GM12878 (cell line): ENCODE data around the gene CACNA1E. TPM values are rescaled to one million over a fixed set of nuclear protein-coding genes. Genes with fewer than 3 reads are reported as not detected.

Experiments
- ATAC-seq: fragments of 200-7000 bp; cut with Tn5 transposase; 3 replicates; pipeline ENCODE4 v1.9.1; 2020; ENCODE audit warnings: mild to moderate bottlenecking, moderate library complexity
- BruUV-seq: library from RNA; stranded (reverse); fragments of 400-500 nt; replicated peaks from 2 replicates; lab custom pipeline; 2021; lab: Mats Ljungman, UMichigan
- CTCF ChIA-PET: fragments of 300-600 bp; sonication (Branson Sonifier 250); formaldehyde crosslinking; extraction: SDS; loops from one replicate; lab custom pipeline; 2021; ENCODE audit warnings: inconsistent platforms; lab: Yijun Ruan, JAX
- POLR2A ChIA-PET: fragments of 350-600 bp; formaldehyde crosslinking; extraction: SDS; loops from one replicate; lab custom pipeline; 2021; ENCODE audit warnings: inconsistent platforms; lab: Charles Lee
- RAD21 ChIA-PET: fragments of 300-600 bp; sonication (Branson Sonifier 250); formaldehyde crosslinking; loops from one replicate; lab custom pipeline; 2023; ENCODE audit warnings: antibody characterized with exemption; ENCODE audit not compliant: unreplicated experiment; lab: Charles Lee
- SMC1A ChIA-PET: fragments of 300-600 bp; sonication (Branson Sonifier 250); formaldehyde crosslinking; loops from one replicate; lab custom pipeline; 2023; ENCODE audit not compliant: unreplicated experiment, uncharacterized antibody; lab: Charles Lee
- DNase-seq: peaks from one replicate; pipeline ENCODE4 v3.0.0-alpha.2; 2011; ENCODE audit warnings: low read depth, low spot score
- FAIRE-seq: peaks from 3 replicates; lab custom pipeline; 2011; peaks lifted over from hg19 to GRCh38; lab: Jason Lieb, UNC
- H2AFZ ChIP-seq: 2 replicates; pipeline ENCODE4 v1.6.0; 2011; ENCODE audit warnings: low read depth, low read length, control low read depth; ENCODE audit not compliant: control insufficient read depth
- H3K27ac ChIP-seq: 2 replicates; pipeline ENCODE4 v1.5.1; 2011; ENCODE audit warnings: control low read depth; ENCODE audit not compliant: control insufficient read depth, insufficient read depth
- H3K27me3 ChIP-seq, 2 experiments: replicated peaks in 1 of 2; 2 replicates each; pipeline versions ENCODE4 v1.6.0 to v1.6.1; 2011; ENCODE audit warnings: low read length in 1 of 2; ENCODE audit not compliant: control insufficient read depth in 2 of 2, insufficient read depth in 2 of 2
- H3K36me3 ChIP-seq, 2 experiments: 2 replicates each; pipeline ENCODE4 v1.5.1; 2011; ENCODE audit warnings: low read length in 1 of 2; ENCODE audit not compliant: control insufficient read depth in 2 of 2, insufficient read depth in 2 of 2
- H3K4me1 ChIP-seq: 2 replicates; pipeline ENCODE4 v1.6.1; 2011; ENCODE audit warnings: mild to moderate bottlenecking, low read length, moderate library complexity, mixed read lengths; ENCODE audit not compliant: control insufficient read depth, insufficient read depth
- H3K4me2 ChIP-seq: 2 replicates; pipeline ENCODE4 v1.6.0; 2011; ENCODE audit warnings: control low read depth; ENCODE audit not compliant: control insufficient read depth, insufficient read depth
- H3K4me3 ChIP-seq: fragments of 200-600 bp; sonication (generic); 2 replicates; pipeline ENCODE4 v1.5.1; 2016
- H3K79me2 ChIP-seq: 2 replicates; pipeline ENCODE4 v1.6.0; 2011; ENCODE audit warnings: low read length; ENCODE audit not compliant: control insufficient read depth, insufficient read depth
- H3K9ac ChIP-seq: 2 replicates; pipeline ENCODE4 v1.8.0; 2011; ENCODE audit warnings: low read length, control low read depth, mixed read lengths; ENCODE audit not compliant: control insufficient read depth, insufficient read depth
- H3K9me3 ChIP-seq: replicated peaks from 3 replicates; pipeline ENCODE4 v1.5.1; 2011; ENCODE audit warnings: mild to moderate bottlenecking, low read length; ENCODE audit not compliant: control insufficient read depth, insufficient read depth
- H4K20me1 ChIP-seq: 2 replicates; pipeline ENCODE4 v1.6.0; 2011; ENCODE audit not compliant: control insufficient read depth, insufficient read depth
- DPF2 ChIP-seq: fragments of 450-650 bp; IDR thresholded peaks from 2 replicates; pipeline ENCODE4 v1.6.1; 2017; ENCODE audit warnings: mild to moderate bottlenecking
- ETV6 ChIP-seq, 2 experiments: fragments of 450-650 bp in 1 of 2; IDR thresholded peaks in 1 of 2; conservative IDR thresholded peaks in 1 of 2; 2 replicates each; pipeline ENCODE4 v1.6.1; 2014; ENCODE audit warnings: antibody characterized with exemption in 1 of 2, borderline replicate concordance in 1 of 2, low read depth in 1 of 2, mild to moderate bottlenecking in 1 of 2, moderate library complexity in 1 of 2
- HDGF ChIP-seq: fragments of 450-650 bp; IDR thresholded peaks from 2 replicates; pipeline ENCODE4 v1.6.1; 2016; ENCODE audit warnings: antibody characterized with exemption
- JUNB ChIP-seq: IDR thresholded peaks from 2 replicates; pipeline ENCODE4 v1.6.1; 2016; ENCODE audit warnings: antibody characterized with exemption, mild to moderate bottlenecking
- NRF1 ChIP-seq: conservative IDR thresholded peaks from 2 replicates; pipeline ENCODE4 v1.6.1; 2011; ENCODE audit warnings: mild to moderate bottlenecking, low read depth, low read length, improper control_type of control experiment
- PML ChIP-seq: IDR thresholded peaks from 2 replicates; pipeline ENCODE4 v1.6.1; 2012; ENCODE audit warnings: low read length, inconsistent platforms
- RBBP5 ChIP-seq: fragments of 200-600 bp; sonication (generic); conservative IDR thresholded peaks from 2 replicates; pipeline ENCODE4 v1.6.1; 2016
- RUNX3 ChIP-seq: IDR thresholded peaks from 2 replicates; pipeline ENCODE4 v1.6.1; 2012; ENCODE audit warnings: low read length, inconsistent platforms
- SMARCA5 ChIP-seq: fragments of 450-650 bp; IDR thresholded peaks from 2 replicates; pipeline ENCODE4 v1.6.1; 2017; ENCODE audit warnings: mild to moderate bottlenecking
- SP1 ChIP-seq: IDR thresholded peaks from one replicate; pipeline ENCODE4 v1.6.1; 2011; ENCODE audit warnings: low read depth, low read length
- SUPT20H ChIP-seq: IDR thresholded peaks from 2 replicates; pipeline ENCODE4 v1.6.1; 2011; ENCODE audit warnings: low read depth, mild to moderate bottlenecking, low read length, moderate library complexity, borderline replicate concordance; ENCODE audit not compliant: control insufficient read depth
- WGBS: methylation state at CpG from one replicate; pipeline ENCODE4 v1.1.6; 2016; ENCODE audit warnings: low lambda C conversion rate; ENCODE audit not compliant: insufficient replicate concordance, insufficient coverage; ENCODE audit errors: missing lambda C conversion rate; 5-methylcytosine and 5-hydroxymethylcytosine counted together
- in situ Hi-C: fragments of 300-500 bp; cut with MboI; formaldehyde crosslinking; loops from 9 replicates; pipeline ENCODE4 v1.14.3; 2018; ENCODE audit warnings: mixed read lengths
- intact Hi-C: fragments of 100-400 bp; cut with micrococcal nuclease; formaldehyde crosslinking; loops from one replicate; pipeline ENCODE4 v1.14.2; 2022; ENCODE audit not compliant: unreplicated experiment
- polyA plus RNA-seq, 11 experiments: library from polyadenylated mRNA; depleted of rRNA in 4 of 11; unstranded in 6 of 11; stranded (reverse) in 5 of 11; fragments of >200 nt; fragmentation: Nextera tagmentation in 4 of 11; fragmentation: Illumina TruSeq in 1 of 11; extraction: Ambion mirVana in 4 of 11; extraction: Trizol in 1 of 11; gene quantifications; 1 replicate in 1 of 11; 2 replicates in 10 of 11; pipeline versions ENCODE4 v1.2.1 to v1.2.3, GENCODE V29; 2011 to 2016; ENCODE audit warnings: inconsistent platforms in 2 of 11, missing spikeins in 2 of 11, low read depth in 1 of 11
- total RNA-seq, 4 experiments: library from RNA; depleted of rRNA in 3 of 4; stranded (reverse); fragments of >200 nt in 3 of 4; fragmentation: Illumina TruSeq in 1 of 4; extraction: Trizol in 1 of 4; gene quantifications; 2 replicates each; pipeline versions ENCODE4 v1.2.1 to v1.2.3, GENCODE V29; 2013 to 2021
- TF ChIP-seq, protein P1 (sequence below): IDR thresholded peaks from 2 replicates; pipeline ENCODE4 v1.6.1; 2012; ENCODE audit warnings: improper control_type of control experiment, low read depth, low read length; ENCODE audit not compliant: insufficient replicate concordance
- TF ChIP-seq, protein P2 (sequence below): IDR thresholded peaks from 2 replicates; pipeline ENCODE4 v1.6.1; 2012; ENCODE audit warnings: low read depth, low read length, improper control_type of control experiment

CACNA1E gene
- total and polyA plus RNA-seq, 10 of the 15 experiments (the other 5 are each of a cell fraction or from before 2014, with no cell fraction given) = 0.57 to 22.0 (median 8.5) TPM

DNA sequence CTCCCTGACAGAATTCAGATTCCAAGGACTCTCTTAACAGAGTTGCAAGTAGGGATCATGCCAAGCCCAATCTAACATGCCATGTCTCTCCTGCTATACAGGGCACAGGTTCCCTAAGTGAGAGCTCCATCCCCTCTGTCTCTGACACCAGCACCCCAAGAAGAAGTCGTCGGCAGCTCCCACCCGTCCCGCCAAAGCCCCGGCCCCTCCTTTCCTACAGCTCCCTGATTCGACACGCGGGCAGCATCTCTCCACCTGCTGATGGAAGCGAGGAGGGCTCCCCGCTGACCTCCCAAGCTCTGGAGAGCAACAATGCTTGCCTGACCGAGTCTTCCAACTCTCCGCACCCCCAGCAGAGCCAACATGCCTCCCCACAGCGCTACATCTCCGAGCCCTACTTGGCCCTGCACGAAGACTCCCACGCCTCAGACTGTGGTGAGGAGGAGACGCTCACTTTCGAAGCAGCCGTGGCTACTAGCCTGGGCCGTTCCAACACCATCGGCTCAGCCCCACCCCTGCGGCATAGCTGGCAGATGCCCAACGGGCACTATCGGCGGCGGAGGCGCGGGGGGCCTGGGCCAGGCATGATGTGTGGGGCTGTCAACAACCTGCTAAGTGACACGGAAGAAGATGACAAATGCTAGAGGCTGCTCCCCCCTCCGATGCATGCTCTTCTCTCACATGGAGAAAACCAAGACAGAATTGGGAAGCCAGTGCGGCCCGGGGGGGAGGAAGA, 315.0 kb downstream of the CACNA1E start (continued):
- TF ChIP-seq SP1 = no peak
- no peak for TF ChIP-seq ETV6 (conservative IDR thresholded peaks at IDR 0.05 in 1 of 2, IDR thresholded peaks at IDR 0.05 in 1 of 2; ENCODE audit: borderline replicate concordance in 1 of 2, low read depth in 1 of 2)
- TF ChIP-seq DPF2 = no peak
- no peak for TF ChIP-seq RBBP5
- TF ChIP-seq NRF1 = no peak
- no peak for TF ChIP-seq PML
- TF ChIP-seq SMARCA5 = no peak
- TF ChIP-seq HDGF = no peak
- TF ChIP-seq SUPT20H = no peak
- TF ChIP-seq, all 136 proteins: peak for 0

DNA sequence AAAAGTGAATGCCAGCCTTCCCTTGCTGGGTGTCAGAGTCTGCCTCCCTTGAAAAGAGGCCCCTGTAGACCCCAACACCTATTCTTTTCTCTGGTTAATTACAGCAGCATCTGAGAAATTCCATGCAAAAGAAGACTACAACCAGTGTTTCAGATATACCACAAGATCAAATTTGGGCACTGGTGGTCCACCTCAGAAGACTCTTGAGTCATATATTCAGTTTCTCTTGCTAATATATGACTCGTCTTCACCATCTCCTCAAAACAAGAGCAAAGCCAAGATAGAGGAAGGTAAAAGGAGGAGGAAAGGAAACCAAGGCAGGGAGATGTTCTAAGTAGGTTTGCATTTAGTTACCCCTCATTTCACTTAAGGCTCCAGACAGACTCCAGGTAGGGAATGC, 318.3 kb downstream of the CACNA1E start:
- no TSS peak for BruUV-seq
- POLR2A ChIA-PET = no interaction called here
- TF ChIP-seq, protein P1, sequence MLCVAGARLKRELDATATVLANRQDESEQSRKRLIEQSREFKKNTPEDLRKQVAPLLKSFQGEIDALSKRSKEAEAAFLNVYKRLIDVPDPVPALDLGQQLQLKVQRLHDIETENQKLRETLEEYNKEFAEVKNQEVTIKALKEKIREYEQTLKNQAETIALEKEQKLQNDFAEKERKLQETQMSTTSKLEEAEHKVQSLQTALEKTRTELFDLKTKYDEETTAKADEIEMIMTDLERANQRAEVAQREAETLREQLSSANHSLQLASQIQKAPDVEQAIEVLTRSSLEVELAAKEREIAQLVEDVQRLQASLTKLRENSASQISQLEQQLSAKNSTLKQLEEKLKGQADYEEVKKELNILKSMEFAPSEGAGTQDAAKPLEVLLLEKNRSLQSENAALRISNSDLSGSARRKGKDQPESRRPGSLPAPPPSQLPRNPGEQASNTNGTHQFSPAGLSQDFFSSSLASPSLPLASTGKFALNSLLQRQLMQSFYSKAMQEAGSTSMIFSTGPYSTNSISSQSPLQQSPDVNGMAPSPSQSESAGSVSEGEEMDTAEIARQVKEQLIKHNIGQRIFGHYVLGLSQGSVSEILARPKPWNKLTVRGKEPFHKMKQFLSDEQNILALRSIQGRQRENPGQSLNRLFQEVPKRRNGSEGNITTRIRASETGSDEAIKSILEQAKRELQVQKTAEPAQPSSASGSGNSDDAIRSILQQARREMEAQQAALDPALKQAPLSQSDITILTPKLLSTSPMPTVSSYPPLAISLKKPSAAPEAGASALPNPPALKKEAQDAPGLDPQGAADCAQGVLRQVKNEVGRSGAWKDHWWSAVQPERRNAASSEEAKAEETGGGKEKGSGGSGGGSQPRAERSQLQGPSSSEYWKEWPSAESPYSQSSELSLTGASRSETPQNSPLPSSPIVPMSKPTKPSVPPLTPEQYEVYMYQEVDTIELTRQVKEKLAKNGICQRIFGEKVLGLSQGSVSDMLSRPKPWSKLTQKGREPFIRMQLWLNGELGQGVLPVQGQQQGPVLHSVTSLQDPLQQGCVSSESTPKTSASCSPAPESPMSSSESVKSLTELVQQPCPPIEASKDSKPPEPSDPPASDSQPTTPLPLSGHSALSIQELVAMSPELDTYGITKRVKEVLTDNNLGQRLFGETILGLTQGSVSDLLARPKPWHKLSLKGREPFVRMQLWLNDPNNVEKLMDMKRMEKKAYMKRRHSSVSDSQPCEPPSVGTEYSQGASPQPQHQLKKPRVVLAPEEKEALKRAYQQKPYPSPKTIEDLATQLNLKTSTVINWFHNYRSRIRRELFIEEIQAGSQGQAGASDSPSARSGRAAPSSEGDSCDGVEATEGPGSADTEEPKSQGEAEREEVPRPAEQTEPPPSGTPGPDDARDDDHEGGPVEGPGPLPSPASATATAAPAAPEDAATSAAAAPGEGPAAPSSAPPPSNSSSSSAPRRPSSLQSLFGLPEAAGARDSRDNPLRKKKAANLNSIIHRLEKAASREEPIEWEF = no peak
- TF ChIP-seq, protein P2, sequence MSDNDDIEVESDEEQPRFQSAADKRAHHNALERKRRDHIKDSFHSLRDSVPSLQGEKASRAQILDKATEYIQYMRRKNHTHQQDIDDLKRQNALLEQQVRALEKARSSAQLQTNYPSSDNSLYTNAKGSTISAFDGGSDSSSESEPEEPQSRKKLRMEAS = no peak
- TF ChIP-seq RUNX3 (peak; percentile 58), JUNB (0 out of 2 replicates have a peak, but pooled peaks have one; percentile 28)
- TF ChIP-seq, all 136 proteins: peak for 2
- no peak for ATAC-seq
- Histone ChIP-seq H3K4me3 (no peak overlapping the region), H3K79me2 (no peaks in the 10 kb centered on the region), H4K20me1 (no peaks in the 10 kb centered on the region), H3K27me3 (no peaks in the 10 kb centered on the region; a peak in 1 of 4 replicates), H3K9ac (no peak overlapping the region), H3K9me3 (no peaks in the 10 kb centered on the region), H3K4me2 (no peak overlapping the region), H3K27ac (no peak overlapping the region), H2AFZ (no peak overlapping the region), H3K4me1 (no peaks in the 10 kb centered on the region), H3K36me3 (no peaks in the 10 kb centered on the region)
- ChIA-PET CTCF (no interaction called here), RAD21 (no interaction called here), SMC1A (no interaction called here)
- no peak for FAIRE-seq
- 0% methylated on average over 1 of the region's 1 CpG for WGBS
- intact Hi-C loops = loop anchor here (5.0 kb wide), 1 partner anchor 136 kb away; no protein-coding TSS in a partner anchor
- no peak for DNase-seq
- in situ Hi-C loops = no loop called here
